IPS DF 6.9 (cell line): ENCODE results near the gene HNRNPA1.
A peak's percentile ranks its signal among the peaks of the same experiment; 100 is the strongest.
"Not testable (repeated sequence)": the region's sequence is repeated elsewhere in the genome, so short reads cannot be mapped to it uniquely, and the experiment has no call there.

Experiments used
- DNase-seq: peaks from one replicate; pipeline ENCODE4 v3.0.0-alpha.2; 2013; ENCODE audit warnings: low read depth, low spot score
- H3K27ac ChIP-seq: one replicate; pipeline ENCODE4 v1.5.1; 2013; ENCODE audit warnings: low read length, control low read depth
- H3K27me3 ChIP-seq: 2 replicates; pipeline ENCODE4 v1.6.1; 2013; ENCODE audit warnings: mild to moderate bottlenecking, low read length; ENCODE audit not compliant: control insufficient read depth, insufficient read depth
- H3K36me3 ChIP-seq: 2 replicates; pipeline ENCODE4 v1.6.1; 2013; ENCODE audit warnings: low read length; ENCODE audit not compliant: control insufficient read depth, insufficient read depth
- H3K4me1 ChIP-seq: 2 replicates; pipeline ENCODE4 v1.6.1; 2013; ENCODE audit warnings: low read length; ENCODE audit not compliant: control insufficient read depth, insufficient read depth
- H3K4me3 ChIP-seq: 2 replicates; pipeline ENCODE4 v1.5.1; 2013; ENCODE audit warnings: mild to moderate bottlenecking, low read length
- H3K9me3 ChIP-seq: 2 replicates; pipeline ENCODE4 v1.6.1; 2013; ENCODE audit warnings: low read length, inconsistent platforms; ENCODE audit not compliant: control insufficient read depth, insufficient read depth
- WGBS: extraction: QIAGEN DNeasy Blood & Tissue Kit; methylation state at CpG from one replicate; pipeline ENCODE4 v1.1.7; 2013; ENCODE audit warnings: mixed read lengths, missing lambda C conversion rate; ENCODE audit not compliant: insufficient read length, insufficient coverage; 5-methylcytosine and 5-hydroxymethylcytosine counted together

The HNRNPA1 gene

DNA sequence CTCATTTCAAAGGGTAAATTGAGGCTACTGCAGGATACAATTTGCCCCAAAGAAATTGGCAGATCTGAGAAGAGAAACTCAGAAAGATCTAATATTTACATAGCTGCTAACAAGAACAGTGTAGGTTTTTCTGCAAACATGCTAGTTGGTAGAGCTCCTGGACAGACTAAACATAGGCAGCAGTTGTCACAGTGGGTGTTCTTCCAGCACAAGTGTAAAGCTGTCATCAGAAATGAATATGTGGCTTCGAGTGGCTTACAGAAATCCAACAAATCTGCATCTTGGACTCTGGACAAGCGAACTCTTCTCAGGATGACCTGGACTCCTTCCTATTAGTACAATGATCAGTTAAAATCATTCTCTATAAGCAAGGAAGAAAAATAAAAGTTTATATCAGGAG lies 6.5 kb upstream of the HNRNPA1 start:
- Histone ChIP-seq H3K27ac (no peak overlapping the region), H3K4me1 (peaks cover 1% of the 10 kb centered on the region; the same call in 1 of the 2 replicates), H3K36me3 (no peaks in the 10 kb centered on the region; the same call in 1 of the 2 replicates), H3K4me3 (no peak overlapping the region), H3K27me3 (no peaks in the 10 kb centered on the region), H3K9me3 (no peaks in the 10 kb centered on the region)
- no CpG with 5 or more reads among the region's 2 CpGs for WGBS
- DNase-seq = no peak

DNA sequence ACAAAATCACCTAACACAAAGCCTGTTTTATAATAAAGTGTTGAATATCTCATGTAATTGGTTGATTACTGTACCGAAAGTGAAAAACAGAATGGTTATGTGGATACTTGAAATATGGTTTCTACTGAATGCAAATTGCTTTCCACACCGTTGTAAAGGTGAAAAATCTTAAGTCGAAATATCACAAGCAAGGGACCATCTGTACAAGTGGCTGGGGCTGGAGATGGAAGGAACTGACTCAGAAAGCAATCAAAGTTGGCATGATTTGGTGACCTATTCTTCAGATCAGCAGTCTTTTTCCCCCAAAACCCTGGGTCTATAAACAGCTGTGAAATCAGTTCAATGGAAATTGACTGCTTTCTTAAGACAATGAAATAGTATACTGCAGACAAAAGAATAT lies 4.2 kb upstream of the HNRNPA1 start:
- Histone ChIP-seq H3K4me3 (no peak overlapping the region), H3K36me3 (no peaks in the 10 kb centered on the region; the same call in 1 of the 2 replicates), H3K27ac (no peak overlapping the region), H3K4me1 (peaks cover 1% of the 10 kb centered on the region; the same call in 1 of the 2 replicates), H3K27me3 (no peaks in the 10 kb centered on the region), H3K9me3 (no peaks in the 10 kb centered on the region)
- no peak for DNase-seq
- WGBS = no CpG with 5 or more reads among the region's 3 CpGs

DNA sequence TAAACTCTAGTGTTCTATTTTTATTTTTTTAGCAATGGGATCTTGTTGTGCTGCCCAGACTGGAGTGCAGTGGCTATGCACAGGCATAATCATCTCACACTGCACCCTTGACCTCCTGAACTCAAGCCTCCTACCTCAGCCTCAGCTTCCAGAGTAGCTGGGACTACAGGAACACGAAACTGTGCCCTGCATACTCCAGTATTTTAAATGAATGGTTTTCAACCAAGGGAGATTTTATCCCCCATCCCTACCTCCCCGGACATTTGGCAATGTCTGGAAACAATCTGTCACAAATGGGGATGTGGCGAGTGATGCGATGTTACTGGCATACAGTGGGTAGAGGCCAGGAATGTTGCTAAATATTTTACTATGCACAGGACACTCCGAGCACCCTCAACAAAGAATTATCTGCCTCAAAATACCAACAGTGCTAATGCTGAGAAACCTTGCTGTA lies 2.7 kb upstream of the HNRNPA1 start:
- no peak for DNase-seq
- H3K4me1 ChIP-seq = peaks cover 1% of the 10 kb centered on the region; the same call in 1 of the 2 replicates
- no peak overlapping the region for H3K4me3 ChIP-seq
- WGBS = no CpG with 5 or more reads among the region's 5 CpGs
- H3K27ac ChIP-seq = no peak overlapping the region
- H3K27me3 ChIP-seq = no peaks in the 10 kb centered on the region
- no peaks in the 10 kb centered on the region for H3K9me3 ChIP-seq
- H3K36me3 ChIP-seq = peaks cover 9% of the 10 kb centered on the region; the same call in 1 of the 2 replicates

DNA sequence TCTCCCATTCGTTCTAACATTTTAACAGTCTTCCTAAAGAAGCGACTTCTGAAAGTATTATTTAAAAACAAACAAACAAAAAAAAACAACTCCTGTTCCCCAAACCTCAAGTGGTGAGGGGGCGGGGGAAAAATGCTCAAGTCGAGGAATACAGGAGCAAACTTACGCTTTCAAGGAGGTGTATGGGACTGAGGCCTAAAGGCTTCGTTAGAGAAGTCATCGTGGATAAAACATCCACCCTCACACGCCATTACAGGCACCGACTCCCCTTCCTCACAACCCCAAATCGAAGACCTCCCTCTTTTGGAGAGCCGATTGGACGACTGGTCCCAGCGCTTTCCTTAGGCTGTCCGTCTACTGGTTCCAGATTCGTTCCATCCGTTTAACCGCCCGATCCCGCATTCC lies 1.3 kb upstream of the HNRNPA1 start:
- Histone ChIP-seq H3K4me1 (peaks cover 1% of the 10 kb centered on the region; the same call in 1 of the 2 replicates), H3K36me3 (peaks cover 21% of the 10 kb centered on the region; the same call in 1 of the 2 replicates)

DNA sequence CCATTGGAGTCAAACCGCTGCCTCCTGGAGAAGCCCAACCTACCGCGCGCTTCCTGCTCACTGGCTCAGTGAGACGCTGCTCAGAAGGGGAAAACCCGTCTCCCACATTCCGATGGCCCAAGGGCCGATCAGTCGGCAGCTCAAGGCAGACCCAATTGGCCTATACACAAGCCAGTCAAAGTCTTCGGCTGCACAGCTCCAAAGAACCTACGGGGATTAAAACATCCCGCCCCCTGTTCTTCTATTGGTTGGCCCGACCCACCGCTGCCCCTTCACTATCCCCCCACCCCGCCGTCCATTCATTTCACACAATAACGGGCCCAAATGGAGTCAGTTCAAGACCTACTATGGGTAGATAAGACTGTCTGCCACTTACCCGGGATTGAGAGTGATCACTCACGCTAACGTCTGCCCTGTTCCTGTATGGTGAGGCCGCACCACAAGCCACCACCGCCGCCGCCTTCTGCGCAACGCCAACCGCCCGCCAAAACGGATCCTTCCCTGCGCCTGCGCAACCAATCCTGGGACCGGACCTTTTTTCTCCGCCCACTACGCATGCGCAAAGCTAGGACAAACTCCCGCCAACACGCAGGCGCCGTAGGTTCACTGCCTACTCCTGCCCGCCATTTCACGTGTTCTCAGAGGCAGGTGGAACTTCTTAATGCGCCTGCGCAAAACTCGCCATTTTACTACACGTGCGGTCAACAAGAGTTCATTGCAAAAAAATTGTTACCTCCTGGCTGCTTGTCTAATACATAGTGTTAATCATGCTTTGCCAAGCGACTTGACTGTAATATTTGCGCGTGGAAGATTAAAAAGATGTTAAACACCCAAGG lies 676 bp upstream of the HNRNPA1 start, which contains the start of gene CBX5:
TSS of gene CBX5 (minus strand) at position 491 of the 836 bp plus-strand sequence. CDS start 22,472 bp downstream, outside the sequence.
- H3K27me3 ChIP-seq = no peaks in the 10 kb centered on the region
- no CpG with 5 or more reads among the region's 49 CpGs for WGBS
- H3K4me3 ChIP-seq = peak within 1 kb of the TSS; percentile 79; the same call in 1 of the 2 replicates
- DNase-seq = peak; percentile 96
- H3K9me3 ChIP-seq = no peaks in the 10 kb centered on the region
- peaks cover 1% of the 10 kb centered on the region; the same call in 1 of the 2 replicates for H3K4me1 ChIP-seq
- peak within 1 kb of the TSS; percentile 2 for H3K27ac ChIP-seq
- peaks cover 21% of the 10 kb centered on the region; the same call in 1 of the 2 replicates for H3K36me3 ChIP-seq

More for the DNA sequence above, 1.3 kb upstream of the HNRNPA1 start:
- no peak for DNase-seq
- Histone ChIP-seq H3K27ac (no peak overlapping the region), H3K9me3 (no peaks in the 10 kb centered on the region), H3K27me3 (no peaks in the 10 kb centered on the region), H3K4me3 (peak overlapping the region; percentile 76; the same call in 1 of the 2 replicates)
- no CpG with 5 or more reads among the region's 19 CpGs for WGBS

DNA sequence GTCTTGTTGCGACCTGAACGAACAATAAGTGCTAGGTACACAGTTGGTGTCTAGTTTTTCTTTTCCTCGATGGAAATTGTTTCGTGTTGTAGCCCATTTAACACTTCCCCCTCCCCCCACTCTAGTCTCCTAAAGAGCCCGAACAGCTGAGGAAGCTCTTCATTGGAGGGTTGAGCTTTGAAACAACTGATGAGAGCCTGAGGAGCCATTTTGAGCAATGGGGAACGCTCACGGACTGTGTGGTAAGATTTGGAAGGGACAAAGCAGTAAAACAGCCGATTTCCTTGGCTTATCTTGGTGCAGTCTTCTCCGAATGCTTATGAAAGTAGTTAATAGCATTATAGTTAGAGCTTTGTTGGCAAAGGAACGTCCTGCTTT lies 724 bp downstream of the HNRNPA1 start:
- not testable (repeated sequence) for H3K9me3 ChIP-seq, H3K4me1 ChIP-seq, DNase-seq, H3K27me3 ChIP-seq
- peak overlapping the region; percentile 2 for H3K27ac ChIP-seq
- no CpG with 5 or more reads among the region's 10 CpGs for WGBS
- H3K4me3 ChIP-seq = peak overlapping the region; percentile 79; the same call in 1 of the 2 replicates
- peaks cover 27% of the 10 kb centered on the region; the same call in 1 of the 2 replicates for H3K36me3 ChIP-seq

DNA sequence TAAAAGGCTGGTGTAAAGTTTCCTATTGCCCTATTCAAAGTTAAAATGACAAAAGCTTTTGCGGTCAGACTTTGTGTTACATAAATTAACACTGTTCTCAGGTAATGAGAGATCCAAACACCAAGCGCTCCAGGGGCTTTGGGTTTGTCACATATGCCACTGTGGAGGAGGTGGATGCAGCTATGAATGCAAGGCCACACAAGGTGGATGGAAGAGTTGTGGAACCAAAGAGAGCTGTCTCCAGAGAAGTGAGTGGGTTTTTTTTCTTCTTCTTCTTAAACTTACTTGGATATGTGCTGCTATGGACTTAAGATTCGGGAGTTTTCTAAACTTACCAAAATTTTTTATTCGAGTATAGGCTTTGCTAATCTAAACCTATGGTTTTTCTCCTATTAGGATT lies 1.2 kb downstream of the HNRNPA1 start:
- Histone ChIP-seq H3K36me3 (peaks cover 27% of the 10 kb centered on the region; the same call in 1 of the 2 replicates), H3K4me3 (peak overlapping the region; percentile 79; the same call in 1 of the 2 replicates)
- not testable (repeated sequence) for H3K9me3 ChIP-seq, H3K4me1 ChIP-seq, H3K27ac ChIP-seq, DNase-seq, H3K27me3 ChIP-seq
- WGBS = no CpG with 5 or more reads among the region's 4 CpGs

DNA sequence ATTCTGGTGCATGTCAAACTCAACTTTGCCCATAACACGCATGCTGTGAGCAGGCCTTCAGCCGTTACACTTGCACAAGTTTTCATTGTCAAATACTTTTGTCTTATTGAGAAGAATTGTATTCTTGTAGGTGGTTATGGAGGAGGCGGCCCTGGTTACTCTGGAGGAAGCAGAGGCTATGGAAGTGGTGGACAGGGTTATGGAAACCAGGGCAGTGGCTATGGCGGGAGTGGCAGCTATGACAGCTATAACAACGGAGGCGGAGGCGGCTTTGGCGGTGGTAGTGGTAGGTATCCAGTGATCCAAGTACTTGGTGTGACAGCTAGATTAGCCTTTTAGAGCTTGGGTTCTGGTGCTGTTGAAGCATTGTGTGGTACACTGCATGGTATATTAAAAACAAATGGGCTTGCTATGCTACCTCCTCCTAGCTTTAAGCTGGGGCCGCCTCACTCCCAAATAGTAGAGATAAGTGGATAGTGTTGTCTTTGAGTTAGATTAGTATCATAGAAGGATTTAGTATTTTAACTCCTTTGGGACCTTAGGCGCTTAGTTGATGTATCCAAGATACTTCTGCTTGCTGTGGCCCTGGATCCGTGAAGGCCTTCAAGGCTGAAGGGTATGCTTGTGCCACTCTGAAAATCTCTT lies 2.5 kb downstream of the HNRNPA1 start:
- no peaks in the 10 kb centered on the region for H3K9me3 ChIP-seq
- WGBS = no CpG with 5 or more reads among the region's 11 CpGs
- no peak for DNase-seq
- H3K4me3 ChIP-seq = peak overlapping the region; percentile 1; the same call in 1 of the 2 replicates
- H3K27ac ChIP-seq = no peak overlapping the region
- H3K4me1 ChIP-seq = no peaks in the 10 kb centered on the region
- peaks cover 32% of the 10 kb centered on the region; the same call in 1 of the 2 replicates for H3K36me3 ChIP-seq
- no peaks in the 10 kb centered on the region for H3K27me3 ChIP-seq

DNA sequence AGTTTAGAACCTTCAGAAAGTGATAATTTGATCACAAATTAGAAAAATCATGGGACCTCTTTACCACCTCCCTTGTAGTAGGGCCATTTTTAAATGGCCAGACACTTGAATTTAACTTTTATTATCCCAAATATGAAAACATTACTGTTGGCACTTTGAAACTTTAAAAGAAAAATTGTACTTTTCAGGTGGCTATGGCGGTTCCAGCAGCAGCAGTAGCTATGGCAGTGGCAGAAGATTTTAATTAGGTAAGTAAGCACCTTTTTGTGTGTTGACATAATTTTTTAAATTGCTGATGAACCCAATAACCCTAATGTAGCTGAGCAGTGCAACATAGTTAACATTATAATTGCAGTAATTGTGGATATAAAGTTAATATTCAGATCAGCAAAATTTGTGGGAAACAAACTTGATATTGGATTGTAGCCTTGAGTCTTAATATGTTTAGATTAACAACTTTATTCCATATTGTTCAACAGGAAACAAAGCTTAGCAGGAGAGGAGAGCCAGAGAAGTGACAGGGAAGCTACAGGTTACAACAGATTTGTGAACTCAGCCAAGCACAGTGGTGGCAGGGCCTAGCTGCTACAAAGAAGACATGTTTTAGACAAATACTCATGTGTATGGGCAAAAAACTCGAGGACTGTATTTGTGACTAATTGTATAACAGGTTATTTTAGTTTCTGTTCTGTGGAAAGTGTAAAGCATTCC lies 3.7 kb downstream of the HNRNPA1 start:
- H3K4me3 ChIP-seq, H3K27ac ChIP-seq, H3K27me3 ChIP-seq, H3K4me1 ChIP-seq, DNase-seq, H3K9me3 ChIP-seq: not testable (repeated sequence)
- WGBS = no CpG with 5 or more reads among the region's 2 CpGs
- H3K36me3 ChIP-seq = peaks cover 32% of the 10 kb centered on the region; the same call in 1 of the 2 replicates
